ENCODE measurements around the gene TUG1. TPM values are rescaled to one million over a fixed set of nuclear protein-coding genes. Genes with fewer than 3 reads are reported as not detected.

The TUG1 gene
- total RNA-seq, 6 experiments from 2014 or later, result 49.8 to 61.8 (median 56.3) TPM

- no peak overlapping the region for H3K27ac Mint-ChIP-seq
- no peak overlapping the region for H3K4me3 Mint-ChIP-seq
- H3K4me1 Mint-ChIP-seq (ENCODE audit: low read depth), result no peaks in the 10 kb centered on the region
- H3K27me3 Mint-ChIP-seq (ENCODE audit: insufficient read depth), result no peaks in the 10 kb centered on the region
- no peak for TF ChIP-seq CTCF (IDR thresholded peaks at IDR 0.05)
- no peak for DNase-seq
- no peaks in the 10 kb centered on the region for H3K9me3 Mint-ChIP-seq
- H3K36me3 Mint-ChIP-seq (ENCODE audit: low read depth), result peaks cover 30% of the 10 kb centered on the region
Observed at GRCh38 chr22:30946354-30946753, 22.7 kb upstream of the TUG1 start.

DNA sequence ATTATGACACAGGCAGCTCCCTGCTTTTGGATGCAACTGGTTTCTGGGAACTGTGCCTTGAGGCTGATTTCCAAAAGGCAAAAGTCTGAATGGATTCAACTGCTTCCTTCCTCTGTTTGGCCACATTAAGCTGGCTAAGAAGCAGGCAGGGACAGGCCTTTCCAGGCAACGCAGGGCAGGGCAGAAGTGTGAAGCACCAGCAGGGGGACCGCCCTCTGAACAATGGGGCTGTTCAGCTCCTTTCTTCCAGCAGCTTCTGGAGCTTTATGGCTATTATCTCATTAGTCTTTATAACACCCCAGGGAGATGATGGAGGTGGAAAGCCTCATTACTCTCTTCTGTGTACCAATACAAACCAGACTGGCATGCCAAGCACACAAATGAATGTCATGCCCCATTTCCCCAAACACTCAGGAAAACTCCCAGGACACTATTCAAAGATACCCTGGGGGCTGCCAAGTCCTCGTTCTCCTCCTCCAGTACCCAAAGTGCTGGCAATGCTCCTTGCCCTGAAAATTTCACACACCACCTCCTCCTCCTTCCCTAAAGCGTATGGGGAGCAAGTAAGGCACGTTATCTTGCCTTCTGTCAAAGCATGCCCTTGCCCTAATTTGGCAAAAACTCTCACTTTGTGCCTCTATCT, 21.8 kb upstream of the TUG1 start:
- Mint-ChIP-seq H3K27me3 (ENCODE audit: insufficient read depth) (no peaks in the 10 kb centered on the region), H3K4me3 (no peak overlapping the region), H3K36me3 (ENCODE audit: low read depth) (peaks cover 25% of the 10 kb centered on the region), H3K27ac (no peak overlapping the region), H3K9me3 (no peaks in the 10 kb centered on the region), H3K4me1 (ENCODE audit: low read depth) (no peaks in the 10 kb centered on the region)
- no peak for TF ChIP-seq CTCF (IDR thresholded peaks at IDR 0.05)
- DNase-seq, result no peak

- DNase-seq, result peak; percentile 58
- Mint-ChIP-seq H3K27ac (no peak overlapping the region), H3K36me3 (ENCODE audit: low read depth) (peaks cover 25% of the 10 kb centered on the region), H3K27me3 (ENCODE audit: insufficient read depth) (no peaks in the 10 kb centered on the region), H3K9me3 (no peaks in the 10 kb centered on the region), H3K4me3 (no peak overlapping the region), H3K4me1 (ENCODE audit: low read depth) (no peaks in the 10 kb centered on the region)
- peak; percentile 77 for TF ChIP-seq CTCF (IDR thresholded peaks at IDR 0.05)
Observed at GRCh38 chr22:30947816-30948454, 21.1 kb upstream of the TUG1 start.

DNA sequence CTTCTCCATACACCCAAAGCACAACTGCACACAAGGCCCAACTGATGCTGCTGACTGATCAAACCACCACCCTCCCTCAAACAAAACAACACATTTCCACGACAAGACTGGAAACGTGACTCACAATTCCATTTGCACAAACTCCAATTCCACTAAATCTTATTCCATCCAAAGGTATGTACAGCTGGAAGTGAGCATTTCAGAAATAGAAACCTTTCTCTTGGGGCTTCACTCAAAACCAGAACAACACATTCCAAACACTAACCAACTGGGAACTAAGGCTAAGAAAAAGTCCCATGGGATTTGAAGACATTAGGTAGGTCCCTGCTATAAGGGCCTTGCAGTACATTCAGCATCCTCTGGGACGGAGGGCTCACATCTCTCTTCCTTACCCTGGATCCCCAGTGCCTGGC, 20.1 kb upstream of the TUG1 start:
- no peaks in the 10 kb centered on the region for H3K4me1 Mint-ChIP-seq (ENCODE audit: low read depth)
- H3K9me3 Mint-ChIP-seq, result no peaks in the 10 kb centered on the region
- H3K36me3 Mint-ChIP-seq (ENCODE audit: low read depth), result peaks cover 23% of the 10 kb centered on the region
- TF ChIP-seq CTCF (IDR thresholded peaks at IDR 0.05), result peak; percentile 40; the same call in 1 of the 2 replicates
- peak; percentile 26 for DNase-seq
- no peak overlapping the region for H3K4me3 Mint-ChIP-seq
- H3K27ac Mint-ChIP-seq, result peak overlapping the region; percentile 64
- no peaks in the 10 kb centered on the region for H3K27me3 Mint-ChIP-seq (ENCODE audit: insufficient read depth)

DNA sequence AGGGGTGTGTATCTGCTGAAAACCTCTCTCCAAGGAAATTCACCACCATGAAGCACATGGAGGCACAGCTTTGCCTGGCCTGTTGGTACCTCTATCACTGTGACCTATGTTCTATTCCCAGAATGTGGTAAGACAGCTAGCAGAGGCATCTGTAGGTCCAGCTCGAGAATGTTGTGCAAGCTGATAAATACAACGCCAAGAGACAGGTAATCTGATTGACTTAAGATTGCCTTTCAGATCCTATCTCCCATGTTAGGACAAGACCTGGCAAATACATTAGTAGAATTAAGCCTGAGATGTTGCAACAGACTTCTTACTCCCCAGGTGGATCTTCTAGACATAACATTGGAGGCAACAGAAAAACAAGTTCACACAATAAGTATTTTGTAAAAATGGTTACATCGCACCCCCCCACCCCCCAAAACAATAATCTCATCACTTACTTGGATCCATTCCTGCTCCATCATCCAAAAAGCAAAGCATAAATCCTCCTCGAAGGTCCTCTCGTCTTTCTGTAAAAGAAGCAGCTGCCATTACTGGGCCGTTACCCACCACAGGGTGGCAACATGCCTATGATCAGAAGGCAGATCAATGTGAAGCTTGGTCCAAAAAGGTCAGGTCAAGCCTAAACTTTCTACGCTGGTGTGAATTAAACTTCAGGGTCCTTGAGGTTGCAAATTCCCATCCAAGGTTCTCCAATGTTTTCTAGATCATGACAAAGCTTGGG, 19.0 kb upstream of the TUG1 start:
- no peaks in the 10 kb centered on the region for H3K9me3 Mint-ChIP-seq
- no peaks in the 10 kb centered on the region for H3K4me1 Mint-ChIP-seq (ENCODE audit: low read depth)
- no peak for DNase-seq
- no peak overlapping the region for H3K27ac Mint-ChIP-seq
- no peak overlapping the region for H3K4me3 Mint-ChIP-seq
- H3K36me3 Mint-ChIP-seq (ENCODE audit: low read depth), result peaks cover 14% of the 10 kb centered on the region
- no peaks in the 10 kb centered on the region for H3K27me3 Mint-ChIP-seq (ENCODE audit: insufficient read depth)
- 0 out of 2 replicates have a peak, but pooled peaks have one; percentile 12 for TF ChIP-seq CTCF (IDR thresholded peaks at IDR 0.05)

Data from HFFc6 (cell line).